DOHH2 (cell line): ENCODE data around the gene DRGX.

Source experiments
- H3F3A ChIP-seq: fragments of 200-600 bp; sonication (generic), shearing (Covaris generic); 2 replicates; pipeline ENCODE4 v1.6.0; 2016; ENCODE audit warnings: antibody characterized with exemption, mild to moderate bottlenecking; ENCODE audit not compliant: control insufficient read depth, insufficient read depth
- H3K27ac ChIP-seq: fragments of 200-600 bp; sonication (generic); 2 replicates; pipeline ENCODE4 v1.5.1; 2014; ENCODE audit warnings: low read depth, mild to moderate bottlenecking, low read length, moderate library complexity
- H3K27me3 ChIP-seq: fragments of 200-600 bp; sonication (generic); 2 replicates; pipeline ENCODE4 v1.6.1; 2014; ENCODE audit warnings: mild to moderate bottlenecking, low read length, mixed read lengths; ENCODE audit not compliant: control insufficient read depth
- H3K36me3 ChIP-seq: fragments of 200-600 bp; sonication (generic); 2 replicates; pipeline ENCODE4 v1.6.1; 2014; ENCODE audit warnings: mild to moderate bottlenecking, low read length, moderate library complexity, mixed read lengths; ENCODE audit not compliant: control insufficient read depth
- H3K4me1 ChIP-seq: fragments of 200-600 bp; sonication (generic); 2 replicates; pipeline ENCODE4 v1.6.1; 2014; ENCODE audit warnings: mild to moderate bottlenecking, low read length, mixed read lengths; ENCODE audit not compliant: control insufficient read depth
- H3K4me2 ChIP-seq: fragments of 200-600 bp; sonication (generic); 2 replicates; pipeline ENCODE4 v1.6.0; 2014; ENCODE audit warnings: mild to moderate bottlenecking, low read length, moderate library complexity
- H3K4me3 ChIP-seq: fragments of 200-600 bp; sonication (generic); 2 replicates; pipeline ENCODE4 v1.5.1; 2014; ENCODE audit warnings: mild to moderate bottlenecking, low read length, mixed read lengths
- H3K79me2 ChIP-seq: fragments of 200-600 bp; sonication (generic); 2 replicates; pipeline ENCODE4 v1.6.1; 2014; ENCODE audit warnings: mild to moderate bottlenecking, low read length, mixed read lengths; ENCODE audit not compliant: control insufficient read depth
- H3K9me2 ChIP-seq: fragments of 200-600 bp; sonication (generic); replicated peaks from 2 replicates; pipeline ENCODE4 v1.6.1; 2014; ENCODE audit warnings: mild to moderate bottlenecking, low read length, mixed read lengths; ENCODE audit not compliant: control insufficient read depth
- H3K9me3 ChIP-seq: fragments of 200-600 bp; sonication (generic); 2 replicates; pipeline ENCODE4 v1.6.1; 2014; ENCODE audit warnings: antibody characterized with exemption, low read length, mixed read lengths; ENCODE audit not compliant: control insufficient read depth, insufficient read depth
- H4K20me1 ChIP-seq: fragments of 200-600 bp; sonication (generic); 2 replicates; pipeline ENCODE4 v1.6.0; 2014; ENCODE audit warnings: low read depth, mild to moderate bottlenecking, antibody characterized with exemption, low read length, moderate library complexity; ENCODE audit not compliant: control insufficient read depth, insufficient read depth
- CTCF ChIP-seq: fragments of 200-600 bp; sonication (generic); IDR thresholded peaks from one replicate; pipeline ENCODE4 v1.5.1; 2014; ENCODE audit warnings: antibody characterized with exemption, mild to moderate bottlenecking, low read depth, low read length; ENCODE audit not compliant: poor library complexity, severe bottlenecking
- EZH2phosphoT487 ChIP-seq: fragments of 200-600 bp; sonication (generic); IDR thresholded peaks from 2 replicates; pipeline ENCODE4 v1.6.1; 2017; ENCODE audit warnings: borderline replicate concordance, mild to moderate bottlenecking, antibody characterized with exemption, low read length, moderate library complexity, mixed read lengths

Gene DRGX

DNA sequence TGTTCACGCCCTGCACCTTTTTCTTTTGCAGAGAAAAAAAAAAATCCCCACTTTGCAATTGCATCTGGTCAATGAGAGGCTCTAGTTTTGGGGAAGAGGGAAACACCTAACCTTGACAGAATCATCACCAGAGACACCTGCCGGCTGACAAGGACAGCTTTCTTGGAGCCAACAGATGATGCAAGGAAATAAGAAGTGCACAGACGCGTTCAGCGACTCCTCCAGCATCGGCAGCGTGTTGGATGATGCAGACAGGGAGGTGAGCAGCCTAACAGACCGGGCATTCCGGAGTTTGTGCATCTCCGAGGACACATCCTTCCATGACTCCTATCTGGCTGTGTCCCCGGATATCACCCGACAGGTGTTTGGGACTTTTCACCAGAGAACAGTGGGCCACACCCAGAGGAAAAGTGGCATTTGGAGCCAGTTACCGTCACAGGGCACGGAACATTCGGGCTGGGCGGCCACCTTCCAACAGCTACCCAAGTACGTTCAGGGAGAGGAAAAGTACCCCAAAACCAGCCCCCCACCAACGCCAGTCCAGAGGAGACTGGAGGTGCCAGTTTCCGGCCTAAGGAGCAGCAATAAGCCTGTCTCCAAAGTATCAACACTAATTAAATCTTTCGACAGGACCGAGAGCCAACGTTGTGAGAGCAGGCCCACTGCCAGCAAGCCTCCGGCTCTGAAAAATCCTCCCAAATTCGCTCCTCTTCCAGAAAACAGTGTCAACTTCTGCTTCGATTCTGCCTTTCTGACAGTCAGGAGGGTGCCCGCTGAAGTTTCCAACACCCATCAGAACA, 73.3 kb downstream of the DRGX start:
- Histone ChIP-seq H3K9me2 (no peaks in the 10 kb centered on the region), H3K27me3 (no peaks in the 10 kb centered on the region), H3K27ac (no peak overlapping the region), H3K4me3 (no peak overlapping the region), H4K20me1 (no peaks in the 10 kb centered on the region), H3K79me2 (no peaks in the 10 kb centered on the region), H3K4me1 (no peaks in the 10 kb centered on the region), H3K4me2 (no peak overlapping the region), H3F3A (no peaks in the 10 kb centered on the region), H3K36me3 (no peaks in the 10 kb centered on the region), H3K9me3 (no peaks in the 10 kb centered on the region)
- no peak for TF ChIP-seq CTCF

- H4K20me1 ChIP-seq = no peaks in the 10 kb centered on the region
- no peaks in the 10 kb centered on the region for H3K9me2 ChIP-seq
- H3K4me3 ChIP-seq = no peak overlapping the region
- H3K79me2 ChIP-seq = no peaks in the 10 kb centered on the region
- TF ChIP-seq EZH2phosphoT487 (no peak), CTCF (no peak)
- H3K27ac ChIP-seq = no peak overlapping the region
- no peaks in the 10 kb centered on the region for H3K9me3 ChIP-seq
- H3K4me1 ChIP-seq = no peaks in the 10 kb centered on the region
- no peaks in the 10 kb centered on the region for H3K36me3 ChIP-seq
- H3K4me2 ChIP-seq = no peak overlapping the region
- no peaks in the 10 kb centered on the region for H3F3A ChIP-seq
- no peaks in the 10 kb centered on the region for H3K27me3 ChIP-seq
Observed at GRCh38 chr10:49321021-49321420, 74.9 kb downstream of the DRGX start.

DNA sequence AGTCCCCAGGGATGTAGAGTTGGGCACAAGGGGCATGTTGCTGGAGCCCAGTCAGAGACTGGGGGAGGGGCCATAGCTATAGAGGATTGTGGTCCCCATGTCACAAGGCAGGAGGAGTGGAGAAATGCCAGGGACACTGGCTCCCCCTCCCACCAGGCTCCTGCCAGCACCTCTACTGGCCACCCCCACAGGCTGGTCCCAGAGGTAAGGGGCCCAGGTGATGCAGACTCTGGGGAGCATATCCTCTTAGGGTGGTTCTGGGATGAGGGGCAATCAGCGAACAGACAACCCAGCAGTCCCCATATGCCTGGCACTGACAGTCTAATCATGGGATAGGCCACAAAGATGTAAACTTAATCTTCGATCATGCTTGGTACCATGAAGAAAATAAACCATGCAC, 75.7 kb downstream of the DRGX start:
- H3K4me1 ChIP-seq = no peaks in the 10 kb centered on the region
- H3F3A ChIP-seq = no peaks in the 10 kb centered on the region
- no peaks in the 10 kb centered on the region for H3K36me3 ChIP-seq
- no peak overlapping the region for H3K27ac ChIP-seq
- no peaks in the 10 kb centered on the region for H4K20me1 ChIP-seq
- no peaks in the 10 kb centered on the region for H3K79me2 ChIP-seq
- no peak overlapping the region for H3K4me3 ChIP-seq
- H3K27me3 ChIP-seq = no peaks in the 10 kb centered on the region
- H3K4me2 ChIP-seq = no peak overlapping the region
- no peak for TF ChIP-seq EZH2phosphoT487
- TF ChIP-seq CTCF = no peak
- no peaks in the 10 kb centered on the region for H3K9me2 ChIP-seq
- no peaks in the 10 kb centered on the region for H3K9me3 ChIP-seq
